Endothelial cell of coronary artery (primary cell): ENCODE results near the gene PCID2. TPM values are rescaled to one million over a fixed set of nuclear protein-coding genes. Genes with fewer than 3 reads are reported as not detected.

Experiments used
- total RNA-seq: library from RNA; depleted of rRNA; stranded (reverse); fragments of >200 nt; gene quantifications from 2 replicates; pipeline ENCODE4 v1.2.3, GENCODE V29; 2014

Gene PCID2
- total RNA-seq = 45.5 and 69.4 TPM in 2 replicates

DNA sequence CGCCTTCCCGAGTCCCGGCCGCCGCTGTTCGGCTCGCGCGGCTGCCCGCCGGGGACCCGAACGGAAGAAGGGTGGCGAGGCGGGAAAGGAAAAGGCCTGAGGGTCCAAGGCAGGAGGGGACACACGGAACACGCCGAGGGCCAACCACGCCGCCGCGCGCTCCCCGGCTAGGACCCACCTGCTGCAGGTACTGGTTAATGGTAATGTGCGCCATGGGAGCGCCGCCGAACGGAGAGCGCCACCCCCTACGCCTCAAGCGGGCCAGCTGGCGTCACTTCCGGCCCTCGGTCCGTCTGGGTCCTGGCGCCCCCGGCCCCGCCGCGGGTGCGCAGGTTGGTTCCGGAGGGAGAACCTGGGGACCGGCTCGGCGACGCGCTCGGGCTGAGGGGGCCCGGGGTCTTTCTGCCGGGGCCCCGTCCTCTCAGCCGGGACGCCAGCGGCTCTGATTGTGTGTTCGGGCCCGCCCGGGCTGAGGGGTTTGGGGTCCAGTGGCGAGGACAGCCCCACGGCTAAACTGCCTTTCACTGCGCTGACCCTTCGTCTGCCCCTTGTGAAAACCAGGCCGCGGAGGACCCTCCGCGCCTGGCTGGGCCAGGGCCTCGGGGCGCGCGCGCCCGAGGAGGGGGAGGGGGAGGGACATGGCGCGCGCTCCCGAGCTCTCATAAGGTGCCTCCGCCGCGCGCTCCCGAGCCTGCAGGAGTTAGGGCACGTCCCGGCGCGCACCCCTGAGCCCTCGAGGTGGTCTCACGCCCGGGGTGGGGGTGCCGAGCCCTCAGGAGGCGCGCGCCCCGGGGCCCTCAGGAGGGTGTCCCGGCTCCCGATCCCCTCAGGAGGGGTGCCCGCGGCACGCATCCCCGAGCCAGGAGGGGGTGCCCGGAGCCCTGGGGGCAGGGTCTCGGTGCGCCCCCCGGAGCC is at the start of gene PCID2:
TSS of gene PCID2 (minus strand) at position 249 of the 915 bp plus-strand sequence. CDS start at position 214, 35 bp downstream.

GRCh38 chr13:113209336-113209758 is 878 bp upstream of the PCID2 start, which contains the start of gene CUL4A:
Gene CUL4A (plus strand): TSS chr13:113209613. CDS start chr13:113209628, 15 bp downstream.

DNA sequence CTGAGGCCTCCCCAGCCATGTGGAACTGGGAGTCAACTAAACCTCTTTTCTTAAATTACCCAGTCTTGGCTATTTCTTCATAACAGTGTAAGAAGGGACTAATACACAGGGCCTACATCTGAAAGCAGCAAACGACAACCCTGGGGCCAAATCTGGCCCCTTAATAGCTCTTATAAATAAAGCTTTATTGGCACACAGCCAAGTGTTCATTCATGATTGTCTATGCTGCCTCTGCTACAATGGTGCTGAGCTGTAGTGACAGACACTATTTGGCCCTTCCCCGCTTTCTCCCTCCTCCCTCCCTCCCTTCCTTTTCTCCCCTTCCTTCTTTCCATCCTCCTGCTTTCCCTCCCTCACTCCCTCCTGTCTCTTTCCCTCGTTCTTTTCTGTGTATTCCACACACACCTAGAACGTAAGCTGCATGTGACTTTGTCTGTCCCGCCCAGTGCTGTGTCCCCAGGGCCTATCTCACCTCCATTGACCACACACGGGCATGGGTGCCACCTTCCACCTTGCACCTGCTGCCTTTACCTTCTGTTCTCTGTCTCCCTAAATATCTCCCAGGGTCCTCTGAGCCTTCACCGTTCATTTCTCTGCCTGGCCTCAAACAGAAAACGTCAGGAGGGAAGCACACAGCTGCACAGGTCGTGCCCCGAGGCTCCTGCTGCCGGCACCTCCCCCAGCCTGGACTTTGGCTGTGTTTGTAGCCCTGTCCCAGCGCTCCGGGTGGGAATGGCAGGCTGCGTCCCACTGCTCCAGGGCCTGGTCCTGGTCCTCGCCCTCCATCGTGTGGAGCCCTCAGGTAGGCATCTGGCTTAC is 50.3 kb downstream of the PCID2 start, which contains the start of gene PROZ:
TSS of gene PROZ (plus strand) at position 720 of the 819 bp plus-strand sequence. CDS start at position 733, 13 bp downstream.

Other genes with a start within 250 kb of the PCID2 start
- 0.09 and 0.75 TPM in 2 replicates for gene MCF2L, start 239.5 kb downstream of the PCID2 start, total RNA-seq
- not detected in 2 replicates for gene F7, start 102.9 kb downstream of the PCID2 start, total RNA-seq
- 1.6 TPM in 1 of 2 replicates, not detected in the other for gene F10, start 85.9 kb downstream of the PCID2 start, total RNA-seq
- gene PROZ, start 50.0 kb downstream of the PCID2 start, total RNA-seq = not detected in 2 replicates
- gene CUL4A, start 944 bp upstream of the PCID2 start, total RNA-seq = 86.8 and 106 TPM in 2 replicates
- gene LAMP1, start 88.6 kb upstream of the PCID2 start, total RNA-seq = 161 and 183 TPM in 2 replicates
- 0.19 TPM in 1 of 2 replicates, not detected in the other for gene GRTP1, start 155.5 kb upstream of the PCID2 start, total RNA-seq
- 0.36 and 1.3 TPM in 2 replicates for gene ADPRHL1, start 244.8 kb upstream of the PCID2 start, total RNA-seq